Erythroblast (primary cell): ENCODE data around the gene WFS1.

Experiments used
- DNase-seq, 2 experiments: peaks; one replicate each; lab custom pipeline; 2025; lab: John Stamatoyannopoulos, UW
- GATA1 ChIP-seq: IDR thresholded peaks from 2 replicates; pipeline ENCODE4 v1.6.1; 2011; ENCODE audit warnings: low read depth, mild to moderate bottlenecking, control low read depth, low read length, moderate library complexity
- POLR2A ChIP-seq: IDR thresholded peaks from 2 replicates; pipeline ENCODE4 v1.6.1; 2011; ENCODE audit warnings: mild to moderate bottlenecking, low read length

The WFS1 gene

GRCh38 chr4:6313216-6313615, 43.6 kb downstream of the WFS1 start:
- DNase-seq = no peak
- TF ChIP-seq GATA1 (no peak), POLR2A (no peak)

DNA sequence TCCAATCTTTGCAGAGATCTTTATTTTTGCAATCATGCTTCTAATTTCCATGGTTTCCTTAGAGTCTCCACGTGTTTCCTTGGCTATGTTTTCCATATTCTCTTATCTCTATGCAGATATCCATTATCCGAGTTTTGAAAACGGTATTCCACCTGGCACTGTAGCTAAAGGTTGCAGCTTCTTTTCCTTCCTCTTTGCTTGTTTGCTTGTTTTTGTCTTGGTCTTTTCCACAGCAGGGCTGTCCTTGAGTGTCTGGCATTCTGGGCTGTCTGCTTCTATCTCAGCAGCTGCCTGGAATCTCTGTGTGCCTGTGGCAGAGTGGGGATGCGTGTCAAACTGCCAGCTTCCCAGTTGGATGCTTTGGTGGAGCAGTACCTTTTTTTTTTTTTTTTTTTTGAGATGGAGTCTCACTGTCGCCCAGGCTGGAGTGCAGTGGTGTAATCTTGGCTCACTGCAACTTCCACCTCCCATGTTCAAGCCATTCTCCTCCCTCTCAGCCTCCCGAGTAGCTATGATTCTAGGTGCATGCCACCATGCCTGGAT, 46.9 kb downstream of the WFS1 start:
- no peak for TF ChIP-seq POLR2A
- DNase-seq = no peak

DNA sequence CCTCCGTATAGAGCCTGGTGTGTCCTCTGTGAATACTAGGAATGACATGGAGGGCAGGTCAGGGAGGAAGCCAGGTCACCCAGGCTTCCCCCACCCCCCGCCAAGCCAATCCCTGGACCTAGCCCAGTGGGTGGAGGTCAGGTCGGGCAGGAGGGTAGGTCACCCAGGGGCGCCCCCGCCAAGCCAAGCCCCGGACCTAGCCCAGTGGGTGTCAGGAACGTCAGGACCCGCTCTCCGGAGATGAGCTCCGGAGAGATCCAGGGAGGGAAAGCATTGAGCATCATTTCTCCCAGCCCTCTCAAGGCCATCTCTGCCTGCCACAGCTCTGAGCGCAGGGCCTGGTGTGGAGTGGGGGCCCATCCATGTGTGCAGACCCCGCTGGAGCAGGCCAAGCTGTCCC, 48.6 kb downstream of the WFS1 start:
- TF ChIP-seq POLR2A = no peak
- no peak for TF ChIP-seq GATA1
- no peak for DNase-seq

- TF ChIP-seq GATA1 (no peak), POLR2A (no peak)
- no peak for DNase-seq
Measured at GRCh38 chr4:6319530-6320150, 50.0 kb downstream of the WFS1 start.

DNA sequence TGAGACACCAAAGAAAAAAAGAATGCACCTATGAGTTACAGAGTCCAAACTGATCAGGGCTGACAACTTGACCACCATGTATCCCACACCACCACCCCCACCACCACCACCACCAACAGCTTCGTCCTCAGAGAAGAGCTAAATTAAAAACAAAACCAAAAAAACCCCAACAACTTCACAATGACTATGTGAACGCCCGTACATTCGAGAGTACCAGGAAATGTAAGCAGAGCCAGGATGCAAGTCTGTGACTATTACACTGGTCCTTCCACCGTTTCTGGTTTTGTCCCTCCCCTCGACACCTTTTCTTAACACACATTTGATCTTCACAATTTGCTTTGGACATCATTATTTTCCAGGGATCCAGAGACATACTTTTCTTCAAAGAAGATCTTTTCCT, 51.0 kb downstream of the WFS1 start:
- no peak for TF ChIP-seq GATA1
- no peak for TF ChIP-seq POLR2A
- DNase-seq = no peak

GRCh38 chr4:6321361-6321760, 51.7 kb downstream of the WFS1 start:
- no peak for TF ChIP-seq GATA1
- TF ChIP-seq POLR2A = no peak
- no peak for DNase-seq

GRCh38 chr4:6322067-6322760, 52.6 kb downstream of the WFS1 start:
- TF ChIP-seq GATA1 (no peak), POLR2A (no peak)
- no peak for DNase-seq

DNA sequence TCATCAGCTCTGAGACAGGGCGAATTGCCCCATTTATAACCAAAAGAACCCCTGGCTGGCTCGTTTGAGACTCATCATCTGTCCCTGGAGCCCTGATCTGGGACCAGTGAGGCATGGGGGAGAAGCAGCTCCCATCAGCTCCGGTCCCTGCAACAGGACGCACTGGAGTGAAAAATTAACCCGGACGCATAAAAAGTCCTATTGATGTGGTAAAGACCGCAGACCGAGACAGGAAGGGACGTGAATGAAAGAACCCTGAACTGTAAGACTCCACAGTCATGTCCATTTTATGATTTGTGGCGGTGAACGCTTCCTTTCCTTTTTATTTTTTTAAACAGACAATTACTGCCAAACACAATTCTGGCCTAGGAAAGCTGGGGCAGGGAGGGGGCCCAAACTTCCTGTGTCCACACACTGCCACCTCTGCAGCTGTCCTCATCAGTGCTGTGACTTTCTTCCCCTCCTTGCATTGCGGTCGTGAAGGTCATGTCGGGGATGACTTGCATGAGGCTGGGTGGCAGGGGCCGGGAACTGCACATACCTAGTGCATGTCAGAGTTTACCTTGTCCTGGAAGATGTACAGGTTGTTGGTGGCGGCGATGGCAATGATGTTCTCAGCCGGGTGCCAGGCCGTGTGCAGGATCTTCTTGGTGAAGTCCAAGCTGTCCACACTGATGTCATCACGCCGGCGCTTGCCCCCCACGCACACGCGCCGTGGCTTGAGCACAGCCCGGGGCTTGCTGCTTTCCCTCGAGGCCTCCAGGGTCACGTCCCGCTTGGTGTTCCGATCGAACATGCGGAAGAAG, 53.3 kb downstream of the WFS1 start:
- DNase-seq = no peak
- TF ChIP-seq GATA1 = no peak
- no peak for TF ChIP-seq POLR2A

- DNase-seq = no peak
- TF ChIP-seq GATA1 = no peak
- TF ChIP-seq POLR2A = no peak
Measured at GRCh38 chr4:6324461-6324998, 54.9 kb downstream of the WFS1 start.

DNA sequence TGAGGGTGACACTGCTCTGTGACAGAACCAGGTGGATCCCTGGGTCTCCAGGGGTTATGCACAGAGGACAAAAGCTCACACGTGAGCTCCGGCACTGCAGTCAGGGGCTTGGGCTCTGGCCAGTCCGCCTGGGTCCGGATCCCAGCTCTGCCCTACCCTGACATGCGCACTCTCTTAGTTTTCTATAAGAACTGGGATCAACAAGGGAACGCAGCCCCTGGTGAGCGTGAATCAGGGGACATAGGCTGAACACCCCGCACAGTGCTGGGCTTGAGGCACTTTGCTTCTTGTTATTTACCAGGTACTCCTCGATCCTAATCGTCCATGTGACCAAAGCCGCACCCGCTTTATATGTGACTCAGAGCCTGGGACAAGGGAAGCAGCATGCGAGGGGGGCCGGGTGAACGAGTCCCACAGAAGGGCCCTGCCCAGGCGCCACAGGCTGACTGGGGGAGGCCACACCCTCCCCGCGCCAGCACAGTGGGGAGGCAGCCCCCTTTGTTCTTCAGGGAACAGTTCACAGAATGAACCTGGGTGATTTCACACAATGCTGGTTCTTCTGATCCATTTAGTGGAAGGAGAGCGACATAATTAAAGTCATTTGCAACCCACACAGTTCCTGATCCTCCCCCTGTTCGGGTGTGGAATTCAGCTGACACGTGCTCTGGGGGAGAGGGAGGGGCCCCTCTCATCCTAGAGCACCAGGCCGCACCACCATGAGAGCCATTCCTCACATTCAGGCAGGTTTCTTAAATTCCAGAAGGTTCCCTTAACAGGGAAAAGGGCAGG, 55.5 kb downstream of the WFS1 start:
- DNase-seq = no peak
- TF ChIP-seq POLR2A = no peak
- TF ChIP-seq GATA1 = no peak

- no peak for DNase-seq
- TF ChIP-seq GATA1 (no peak), POLR2A (no peak)
Measured at GRCh38 chr4:6325788-6326290, 56.2 kb downstream of the WFS1 start.

DNA sequence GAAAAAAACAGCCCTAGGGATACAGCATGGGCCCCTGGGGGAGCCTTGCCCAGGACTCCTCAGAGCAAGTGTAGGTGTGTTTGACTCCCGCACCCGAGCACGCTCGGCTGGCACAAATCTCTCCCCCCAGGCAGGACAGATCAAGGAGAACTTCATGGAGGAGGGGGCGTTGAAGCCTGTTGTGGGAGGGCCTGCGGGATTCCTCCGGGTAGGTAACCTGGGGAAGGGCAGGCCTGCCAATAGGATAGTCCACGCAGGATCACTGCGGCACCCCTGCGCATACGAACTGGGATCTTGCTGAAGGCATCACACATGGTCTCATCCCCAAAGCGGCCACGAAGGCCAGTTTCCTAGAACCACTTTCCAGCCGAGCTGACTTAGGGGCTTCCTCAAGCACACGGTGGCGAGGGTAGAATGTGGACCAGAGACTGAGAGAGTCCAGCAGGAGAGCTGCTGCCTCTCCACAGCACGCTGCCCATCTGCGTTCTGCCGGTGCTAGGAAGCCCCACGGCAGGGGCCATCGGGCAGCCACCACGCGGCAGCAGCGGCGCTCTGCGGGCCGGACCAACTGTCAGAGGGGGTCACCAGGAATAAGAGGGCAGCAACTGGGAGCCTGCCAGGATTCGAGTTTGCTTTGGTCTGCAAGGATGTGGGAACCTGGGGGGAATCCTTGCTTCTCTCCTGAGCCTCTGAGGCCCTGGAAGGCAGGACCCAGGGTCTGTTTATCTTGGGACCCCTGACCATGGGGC, 56.8 kb downstream of the WFS1 start:
- no peak for TF ChIP-seq GATA1
- TF ChIP-seq POLR2A = no peak
- no peak for DNase-seq
